OCI-LY3 (cell line): ENCODE results near the gene APOL1.

ENCODE experiments used
- CTCF ChIP-seq: fragments of 200-600, 300-600 bp; sonication (generic); IDR thresholded peaks from 2 replicates; pipeline ENCODE4 v1.5.1; 2014; ENCODE audit warnings: antibody characterized with exemption, low read length, low read depth
- EZH2phosphoT487 ChIP-seq: fragments of 200-600 bp; shearing (Covaris generic); IDR thresholded peaks from 2 replicates; pipeline ENCODE4 v1.6.1; 2018; ENCODE audit warnings: antibody characterized with exemption, mixed run types, low read depth

GRCh38 chr22:36237462-36238372 is 15.2 kb upstream of the APOL1 start:
- no peak for TF ChIP-seq CTCF
- no peak for TF ChIP-seq EZH2phosphoT487
